Myocyte (in vitro differentiated cells): ENCODE measurements around the gene FBXL7. TPM values are rescaled to one million over a fixed set of nuclear protein-coding genes. Genes with fewer than 3 reads are reported as not detected.

Experiments
- DNase-seq: peaks from one replicate; pipeline ENCODE4 v3.0.0-alpha.2; 2012; ENCODE audit warnings: low read depth
- total RNA-seq: library from RNA; depleted of rRNA; stranded (reverse); fragments of >200 nt; gene quantifications from 2 replicates; pipeline ENCODE4 v1.2.3, GENCODE V29; 2014

FBXL7 gene
- total RNA-seq, 1 donor from 2014 or later = 11.2 TPM

- peak; percentile 68 for DNase-seq
These were observed 252.8 kb downstream of the FBXL7 start for GRCh38 chr5:15752663-15753285.

GRCh38 chr5:15753752-15754151, 253.8 kb downstream of the FBXL7 start:
- DNase-seq = no peak

GRCh38 chr5:15757103-15757502, 257.1 kb downstream of the FBXL7 start:
- DNase-seq = peak; percentile 5

GRCh38 chr5:15757619-15758018, 257.6 kb downstream of the FBXL7 start:
- no peak for DNase-seq

GRCh38 chr5:15762668-15763067, 262.7 kb downstream of the FBXL7 start:
- DNase-seq = no peak

GRCh38 chr5:15763754-15764153, 263.8 kb downstream of the FBXL7 start:
- DNase-seq = peak; percentile 18

- DNase-seq = no peak
These were observed 269.0 kb downstream of the FBXL7 start for GRCh38 chr5:15768936-15769335.

- no peak for DNase-seq
These were observed 272.2 kb downstream of the FBXL7 start for GRCh38 chr5:15772131-15772530.

- peak; percentile 49 for DNase-seq
These were observed 274.7 kb downstream of the FBXL7 start for GRCh38 chr5:15774632-15775031.

- no peak for DNase-seq
These were observed 276.4 kb downstream of the FBXL7 start for GRCh38 chr5:15776346-15776745.

GRCh38 chr5:15783734-15784133, 283.8 kb downstream of the FBXL7 start:
- no peak for DNase-seq

- DNase-seq = no peak
These were observed 285.6 kb downstream of the FBXL7 start for GRCh38 chr5:15785531-15785981.

GRCh38 chr5:15786326-15786725, 286.3 kb downstream of the FBXL7 start:
- no peak for DNase-seq

GRCh38 chr5:15786884-15787283, 286.9 kb downstream of the FBXL7 start:
- no peak for DNase-seq

- DNase-seq = no peak
These were observed 287.7 kb downstream of the FBXL7 start for GRCh38 chr5:15787681-15788080.

- DNase-seq = no peak
These were observed 289.7 kb downstream of the FBXL7 start for GRCh38 chr5:15789642-15790041.

- no peak for DNase-seq
These were observed 290.6 kb downstream of the FBXL7 start for GRCh38 chr5:15790446-15791018.

GRCh38 chr5:15791274-15791673, 291.3 kb downstream of the FBXL7 start:
- DNase-seq = no peak

- DNase-seq = peak; percentile 13
These were observed 291.9 kb downstream of the FBXL7 start for GRCh38 chr5:15791859-15792258.

- DNase-seq = peak; percentile 31
These were observed 294.3 kb downstream of the FBXL7 start for GRCh38 chr5:15794052-15794985.

- DNase-seq = no peak
These were observed 296.1 kb downstream of the FBXL7 start for GRCh38 chr5:15796096-15796495.

GRCh38 chr5:15796557-15796956, 296.6 kb downstream of the FBXL7 start:
- no peak for DNase-seq
